GM19025 (cell line): ENCODE results near the gene FOXA1.
"Not testable (repeated sequence)": the region's sequence is repeated elsewhere in the genome, so short reads cannot be mapped to it uniquely, and the experiment has no call there.

Source experiments
- ATAC-seq: cut with Tn5 transposase; IDR thresholded peaks from one replicate; pipeline ENCODE4 v1.9.1; 2021; ENCODE audit warnings: mild to moderate bottlenecking, low read depth, moderate library complexity; ENCODE audit not compliant: unreplicated experiment

The FOXA1 gene

DNA sequence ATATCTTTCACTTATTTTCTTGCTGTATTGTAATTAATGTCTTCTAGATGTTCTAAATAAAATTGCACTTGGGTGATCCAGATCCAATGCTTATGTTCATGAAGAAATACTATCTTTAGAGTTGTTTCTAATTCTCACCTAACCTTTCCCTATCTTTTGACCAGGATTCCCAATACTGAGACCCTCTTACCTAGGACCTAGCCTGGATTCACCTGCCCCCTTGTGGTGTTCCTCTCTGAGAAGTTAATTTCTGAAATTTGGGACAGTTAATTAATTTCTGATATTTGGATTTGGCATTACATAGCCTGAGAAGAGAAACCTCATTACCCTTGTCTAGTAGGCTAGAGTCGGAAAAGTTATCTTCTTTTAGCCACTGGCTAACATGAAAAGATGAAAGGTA lies 29.5 kb downstream of the FOXA1 start:
- ATAC-seq = no peak

GRCh38 chr14:37563189-37563588 lies 31.9 kb downstream of the FOXA1 start:
- ATAC-seq = no peak

DNA sequence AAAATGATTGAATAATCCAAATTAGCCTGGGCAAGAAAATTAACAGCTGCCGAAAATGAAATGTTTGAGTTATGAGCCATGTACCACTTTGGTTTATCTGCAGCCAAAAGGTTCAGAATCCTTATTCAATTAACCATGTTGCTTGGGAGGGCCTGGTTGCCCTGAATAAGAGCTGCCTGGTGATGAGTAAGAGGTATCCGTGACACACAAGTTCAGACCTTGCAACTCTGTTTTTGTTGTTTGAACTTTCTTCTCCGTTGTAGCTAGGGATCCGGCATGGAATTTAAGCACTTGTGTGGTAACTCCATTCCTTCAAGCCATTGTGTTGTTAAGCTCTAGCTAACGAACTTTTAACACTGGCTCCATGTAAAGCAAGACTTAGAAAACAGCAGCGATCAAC lies 35.7 kb downstream of the FOXA1 start:
- no peak for ATAC-seq

DNA sequence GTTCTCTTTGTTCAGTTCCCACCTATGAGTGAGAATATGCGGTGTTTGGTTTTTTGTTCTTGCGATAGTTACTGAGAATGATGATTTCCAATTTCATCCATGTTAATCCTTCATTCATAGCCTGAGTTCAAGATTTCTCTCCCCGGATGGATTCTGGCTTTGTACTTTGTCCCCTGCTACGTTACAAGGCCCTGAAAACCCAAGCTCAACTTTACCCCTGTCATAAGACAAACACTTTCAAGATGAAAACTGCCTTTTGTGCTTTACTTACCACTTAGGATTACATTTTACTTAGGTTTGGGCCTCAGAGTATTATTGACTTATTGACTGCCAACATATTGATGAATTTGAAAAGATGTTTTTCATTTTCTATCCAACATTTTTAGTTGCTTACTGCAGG lies 36.3 kb downstream of the FOXA1 start:
- ATAC-seq = no peak

DNA sequence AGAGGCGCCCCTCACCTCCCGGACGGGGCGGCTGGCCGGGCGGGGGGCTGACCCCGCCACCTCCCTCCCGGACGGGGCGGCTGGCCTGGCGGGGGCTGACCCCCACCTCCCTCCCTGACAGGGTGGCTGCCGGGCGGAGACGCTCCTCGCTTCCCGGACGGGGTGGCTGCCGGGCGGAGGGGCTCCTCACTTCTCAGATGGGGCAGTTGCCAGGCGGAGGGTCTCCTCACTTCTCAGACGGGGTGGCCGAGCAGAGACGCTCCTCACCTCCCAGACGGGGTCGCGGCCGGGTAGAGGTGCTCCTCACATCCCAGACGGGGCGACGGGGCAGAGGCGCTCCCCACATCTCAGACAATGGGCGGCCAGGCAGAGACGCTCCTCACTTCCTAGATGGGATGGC lies 39.5 kb downstream of the FOXA1 start:
- ATAC-seq = not testable (repeated sequence)

DNA sequence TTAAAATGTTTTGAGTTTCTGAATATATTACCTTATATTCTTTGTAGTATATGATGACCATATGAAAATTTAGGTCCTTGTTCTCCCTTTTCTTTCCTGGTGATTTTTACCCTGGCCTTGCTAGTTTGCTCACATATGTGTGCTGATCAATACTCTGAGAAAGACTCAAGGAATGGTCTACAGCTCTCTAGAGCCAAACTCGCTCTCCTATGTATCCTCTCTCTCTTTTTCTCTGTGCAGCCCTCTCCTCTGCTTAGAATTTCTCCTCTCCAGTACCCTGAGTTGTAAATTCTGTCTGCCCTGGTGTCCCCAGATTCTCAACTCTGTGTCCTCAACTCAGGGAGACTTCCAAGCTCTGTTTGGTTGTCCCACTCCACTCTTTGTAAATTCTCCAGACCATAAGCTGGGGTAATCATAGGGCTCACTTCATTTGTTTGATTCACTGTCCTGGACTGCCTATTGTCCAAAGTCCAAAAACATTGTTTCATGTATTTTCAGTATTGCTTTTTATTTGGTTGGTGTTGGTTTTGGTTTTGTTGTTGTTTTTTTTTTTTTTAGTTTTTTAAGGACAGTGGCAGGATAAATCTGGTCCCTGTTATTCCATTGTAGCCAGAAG lies 41.0 kb downstream of the FOXA1 start:
- ATAC-seq = no peak

DNA sequence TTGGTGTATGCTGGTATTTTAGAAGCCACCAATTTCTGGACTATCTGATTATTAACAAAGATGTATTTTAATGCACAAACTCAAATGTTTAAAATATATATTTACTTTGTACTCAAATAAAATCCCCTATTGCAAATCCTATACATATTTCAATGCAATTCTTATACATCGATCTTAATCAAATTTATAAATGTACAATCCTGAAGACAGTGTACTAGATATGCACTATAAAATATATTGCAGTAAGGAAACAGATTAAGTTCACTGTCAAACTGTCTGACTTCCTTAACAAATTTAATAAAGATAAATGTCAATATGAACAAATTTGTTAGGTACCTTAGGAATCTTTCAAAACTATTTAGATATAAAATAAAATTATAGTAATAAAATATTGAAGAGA lies 43.9 kb downstream of the FOXA1 start:
- ATAC-seq = no peak

- no peak for ATAC-seq
Observed at GRCh38 chr14:37550511-37550910, 44.5 kb downstream of the FOXA1 start.

DNA sequence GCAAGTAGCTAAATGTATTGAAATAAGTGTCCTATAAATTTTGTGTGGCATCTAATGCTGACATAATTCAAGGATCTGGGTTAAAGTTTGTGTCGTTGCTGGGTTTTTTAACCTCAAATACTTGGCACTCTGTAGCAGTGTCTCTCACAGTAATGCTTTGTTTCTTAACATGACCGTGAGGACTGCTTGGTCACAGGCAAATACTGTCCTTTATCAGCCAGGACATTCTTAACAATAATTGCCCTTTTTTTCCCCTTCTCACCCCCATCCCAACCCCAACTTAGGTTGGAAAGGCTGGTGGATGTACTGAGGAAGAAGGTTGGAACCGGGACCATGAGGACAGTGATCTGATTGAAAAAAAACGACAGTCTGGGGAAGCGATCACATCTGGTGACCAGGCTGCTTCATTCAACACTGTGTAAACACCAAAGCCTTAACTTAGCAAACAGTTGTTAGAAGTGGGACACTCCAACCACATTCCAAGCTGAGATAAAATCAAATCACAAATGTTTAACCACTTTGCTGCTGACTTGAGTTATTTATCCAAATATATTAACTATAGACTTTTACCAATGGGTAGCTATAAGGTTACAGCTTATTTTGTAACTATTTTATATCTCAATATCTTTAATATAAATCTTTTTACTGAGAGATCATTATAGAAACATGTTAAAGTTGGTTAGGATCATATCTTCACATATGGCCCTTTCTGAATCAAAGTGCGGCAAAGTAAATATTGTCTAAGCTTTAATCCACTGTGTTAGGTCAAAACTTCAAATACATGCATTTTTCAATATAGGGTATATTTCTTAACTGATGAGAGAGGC lies 48.2 kb downstream of the FOXA1 start:
- no peak for ATAC-seq

DNA sequence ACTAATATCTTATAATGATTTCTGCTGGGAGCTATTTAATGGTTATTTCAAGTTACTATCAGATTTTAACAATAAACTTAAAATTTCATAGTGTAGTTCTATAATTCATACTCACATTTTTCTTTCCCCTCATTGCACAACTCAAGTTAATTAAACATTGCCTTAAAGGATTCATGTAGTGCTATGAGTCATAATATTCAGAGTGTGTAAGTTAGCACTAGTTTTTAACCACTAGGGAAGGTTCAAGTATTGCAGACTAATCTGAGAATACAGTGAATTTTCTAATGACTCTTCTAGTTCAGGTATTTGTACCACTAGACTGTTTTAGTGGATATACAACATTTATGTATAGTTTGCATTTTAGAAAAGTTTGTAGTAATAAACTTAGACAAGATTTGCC lies 49.9 kb downstream of the FOXA1 start:
- no peak for ATAC-seq

DNA sequence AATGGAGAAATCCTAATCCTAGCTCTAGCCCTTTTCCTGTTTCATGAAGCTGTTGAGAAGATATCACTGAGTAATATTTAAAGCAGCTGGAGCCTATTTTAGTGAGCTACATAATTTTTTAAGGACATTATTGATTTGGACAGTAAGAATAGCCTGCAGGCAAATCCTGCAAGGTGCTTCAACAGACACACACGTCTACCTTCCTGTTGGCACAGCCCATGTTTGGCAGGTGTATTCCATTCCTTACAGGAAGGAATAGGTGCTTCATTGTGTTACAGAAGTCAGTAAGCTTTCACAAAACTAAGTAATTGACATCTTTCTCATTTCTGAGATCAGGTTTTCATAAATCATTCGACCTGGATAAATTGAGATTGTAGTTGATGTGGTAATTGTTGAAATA lies 50.6 kb downstream of the FOXA1 start:
- no peak for ATAC-seq

- ATAC-seq = no peak
Observed at GRCh38 chr14:37539992-37540391, 55.1 kb downstream of the FOXA1 start.
